B cell (primary cell): ENCODE measurements around the gene RBMX.

ENCODE experiments used
- EZH2 ChIP-seq: IDR thresholded peaks from 2 replicates; pipeline ENCODE4 v1.6.1; 2012; ENCODE audit warnings: borderline replicate concordance, low read depth, mild to moderate bottlenecking, moderate library complexity, low read length; ENCODE audit not compliant: insufficient read depth, poor library complexity, severe bottlenecking
- TF ChIP-seq, protein P1 (sequence below): fragments of 200-600 bp; IDR thresholded peaks from one replicate; pipeline ENCODE4 v1.8.0; 2022; ENCODE audit warnings: antibody characterized with exemption, mild to moderate bottlenecking

DNA sequence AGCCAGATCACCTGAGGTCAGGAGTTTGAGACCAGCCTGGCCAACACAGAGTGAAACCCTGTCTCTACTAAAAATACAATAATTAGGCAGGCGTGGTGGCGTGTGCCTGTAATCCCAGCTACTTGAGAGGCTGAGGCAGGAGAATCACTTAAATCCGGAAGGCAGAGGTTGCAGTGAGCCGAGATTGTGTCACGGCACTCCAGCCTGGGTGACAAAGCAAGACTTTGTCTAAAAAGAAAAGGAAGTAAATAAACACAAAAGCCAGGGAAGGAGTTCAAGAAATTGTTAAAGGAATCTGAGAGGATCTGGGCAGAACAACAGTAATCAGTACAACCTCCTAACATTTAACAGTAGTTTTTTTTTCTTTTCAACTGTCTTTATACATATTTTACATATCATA is 51.1 kb downstream of the RBMX start:
- TF ChIP-seq, protein P1, sequence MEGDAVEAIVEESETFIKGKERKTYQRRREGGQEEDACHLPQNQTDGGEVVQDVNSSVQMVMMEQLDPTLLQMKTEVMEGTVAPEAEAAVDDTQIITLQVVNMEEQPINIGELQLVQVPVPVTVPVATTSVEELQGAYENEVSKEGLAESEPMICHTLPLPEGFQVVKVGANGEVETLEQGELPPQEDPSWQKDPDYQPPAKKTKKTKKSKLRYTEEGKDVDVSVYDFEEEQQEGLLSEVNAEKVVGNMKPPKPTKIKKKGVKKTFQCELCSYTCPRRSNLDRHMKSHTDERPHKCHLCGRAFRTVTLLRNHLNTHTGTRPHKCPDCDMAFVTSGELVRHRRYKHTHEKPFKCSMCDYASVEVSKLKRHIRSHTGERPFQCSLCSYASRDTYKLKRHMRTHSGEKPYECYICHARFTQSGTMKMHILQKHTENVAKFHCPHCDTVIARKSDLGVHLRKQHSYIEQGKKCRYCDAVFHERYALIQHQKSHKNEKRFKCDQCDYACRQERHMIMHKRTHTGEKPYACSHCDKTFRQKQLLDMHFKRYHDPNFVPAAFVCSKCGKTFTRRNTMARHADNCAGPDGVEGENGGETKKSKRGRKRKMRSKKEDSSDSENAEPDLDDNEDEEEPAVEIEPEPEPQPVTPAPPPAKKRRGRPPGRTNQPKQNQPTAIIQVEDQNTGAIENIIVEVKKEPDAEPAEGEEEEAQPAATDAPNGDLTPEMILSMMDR: no peak
- TF ChIP-seq EZH2: no peak
